GM18867 (cell line): ENCODE results near the gene PRR7.

Source experiments
- ATAC-seq: cut with Tn5 transposase; IDR thresholded peaks from one replicate; pipeline ENCODE4 v1.9.1; 2021; ENCODE audit warnings: mild to moderate bottlenecking, moderate library complexity; ENCODE audit not compliant: unreplicated experiment

Gene PRR7

GRCh38 chr5:177449140-177450061 is 2.8 kb downstream of the PRR7 start:
- ATAC-seq, result no peak

- no peak for ATAC-seq
Measured at GRCh38 chr5:177450667-177451424, 4.2 kb downstream of the PRR7 start.

- ATAC-seq, result no peak
Measured at GRCh38 chr5:177452688-177453638, 6.3 kb downstream of the PRR7 start.

GRCh38 chr5:177453852-177454396 is 7.3 kb downstream of the PRR7 start:
- peak; percentile 0 for ATAC-seq

- ATAC-seq, result peak; percentile 48
Measured at GRCh38 chr5:177454397-177455035, 7.9 kb downstream of the PRR7 start.

- ATAC-seq, result peak; percentile 50
Measured at GRCh38 chr5:177455036-177455660, 8.5 kb downstream of the PRR7 start.

- ATAC-seq, result peak; percentile 18
Measured at GRCh38 chr5:177455661-177456590, 9.3 kb downstream of the PRR7 start.

GRCh38 chr5:177456591-177456964 is 10.0 kb downstream of the PRR7 start:
- ATAC-seq, result no peak

- peak; percentile 44 for ATAC-seq
Measured at GRCh38 chr5:177456976-177457851, 10.6 kb downstream of the PRR7 start.

- ATAC-seq, result no peak
Measured at GRCh38 chr5:177457852-177458681, 11.5 kb downstream of the PRR7 start.

GRCh38 chr5:177458912-177459350 is 12.3 kb downstream of the PRR7 start:
- ATAC-seq, result no peak

- no peak for ATAC-seq
Measured at GRCh38 chr5:177459357-177459756, 12.7 kb downstream of the PRR7 start.

GRCh38 chr5:177459819-177460628 is 13.4 kb downstream of the PRR7 start:
- ATAC-seq, result no peak

- no peak for ATAC-seq
Measured at GRCh38 chr5:177462021-177462670, 15.5 kb downstream of the PRR7 start.

- no peak for ATAC-seq
Measured at GRCh38 chr5:177465044-177465443, 18.4 kb downstream of the PRR7 start.
